ENCODE measurements around the gene THAP12. TPM values are rescaled to one million over a fixed set of nuclear protein-coding genes. Genes with fewer than 3 reads are reported as not detected.

THAP12 gene
- total and polyA plus RNA-seq, 2 donors (not counting 3 experiments of a cell fraction or from before 2014, with no cell fraction given): 12.2 to 36.7 TPM

GRCh38 chr11:76388408-76388807 lies 7.5 kb upstream of the THAP12 start:
- H3K27me3 ChIP-seq (ENCODE audit: control insufficient read depth in 2 of 2, insufficient read depth in 2 of 2, low read length in 2 of 2): no peaks in the 10 kb centered on the region
- no peak overlapping the region for H2AFZ ChIP-seq (ENCODE audit: low read depth, low read length)
- no peak overlapping the region for H3K27ac ChIP-seq (ENCODE audit: insufficient read depth, low read depth, low read length)
- dilution Hi-C loops (cut with MboI; ENCODE audit: extremely low pct_ligation_motif_present, low sequenced_read_pairs): no loop called here
- H3K4me3 ChIP-seq (replicated peaks in 1 of 3; ENCODE audit: insufficient read depth in 1 of 3, low read depth in 1 of 3, low read length in 3 of 3): no peak overlapping the region
- no peak overlapping the region for H3K4me2 ChIP-seq (ENCODE audit: insufficient read depth, low read length)
- no peak overlapping the region for H3K9ac ChIP-seq (replicated peaks; ENCODE audit: extremely low read depth, insufficient read depth, low read length)
- FAIRE-seq (no peak), DNase-seq (ENCODE audit: low read depth, low spot score) (no peak)
- H3K79me2 ChIP-seq (ENCODE audit: control insufficient read depth, insufficient read depth, low read length): no peaks in the 10 kb centered on the region
- H3K9me3 ChIP-seq (replicated peaks; ENCODE audit: control insufficient read depth, insufficient read depth, low read length): no peaks in the 10 kb centered on the region
- POLR2A ChIA-PET: no interaction called here
- H3K9me1 ChIP-seq (replicated peaks; ENCODE audit: control insufficient read depth, extremely low read depth, insufficient read depth, low read length): no peaks in the 10 kb centered on the region
- TF ChIP-seq POLR2AphosphoS5 (IDR thresholded peaks at IDR 0.05; ENCODE audit: insufficient read depth, low read depth, low read length) (no peak), EZH2 (IDR thresholded peaks at IDR 0.05; ENCODE audit: borderline replicate concordance, low read depth, low read length, severe bottlenecking) (no peak), GATA2 (IDR thresholded peaks at IDR 0.05; ENCODE audit: insufficient read depth, insufficient read length, low read depth, low read length) (no peak)
- TF ChIP-seq, protein P1, sequence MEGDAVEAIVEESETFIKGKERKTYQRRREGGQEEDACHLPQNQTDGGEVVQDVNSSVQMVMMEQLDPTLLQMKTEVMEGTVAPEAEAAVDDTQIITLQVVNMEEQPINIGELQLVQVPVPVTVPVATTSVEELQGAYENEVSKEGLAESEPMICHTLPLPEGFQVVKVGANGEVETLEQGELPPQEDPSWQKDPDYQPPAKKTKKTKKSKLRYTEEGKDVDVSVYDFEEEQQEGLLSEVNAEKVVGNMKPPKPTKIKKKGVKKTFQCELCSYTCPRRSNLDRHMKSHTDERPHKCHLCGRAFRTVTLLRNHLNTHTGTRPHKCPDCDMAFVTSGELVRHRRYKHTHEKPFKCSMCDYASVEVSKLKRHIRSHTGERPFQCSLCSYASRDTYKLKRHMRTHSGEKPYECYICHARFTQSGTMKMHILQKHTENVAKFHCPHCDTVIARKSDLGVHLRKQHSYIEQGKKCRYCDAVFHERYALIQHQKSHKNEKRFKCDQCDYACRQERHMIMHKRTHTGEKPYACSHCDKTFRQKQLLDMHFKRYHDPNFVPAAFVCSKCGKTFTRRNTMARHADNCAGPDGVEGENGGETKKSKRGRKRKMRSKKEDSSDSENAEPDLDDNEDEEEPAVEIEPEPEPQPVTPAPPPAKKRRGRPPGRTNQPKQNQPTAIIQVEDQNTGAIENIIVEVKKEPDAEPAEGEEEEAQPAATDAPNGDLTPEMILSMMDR (IDR thresholded peaks at IDR 0.05; ENCODE audit: extremely low read depth in 1 of 2, insufficient read depth in 1 of 2, low read depth in 1 of 2, low read length in 2 of 2): no peak
- TF ChIP-seq, protein P2, sequence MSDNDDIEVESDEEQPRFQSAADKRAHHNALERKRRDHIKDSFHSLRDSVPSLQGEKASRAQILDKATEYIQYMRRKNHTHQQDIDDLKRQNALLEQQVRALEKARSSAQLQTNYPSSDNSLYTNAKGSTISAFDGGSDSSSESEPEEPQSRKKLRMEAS (IDR thresholded peaks at IDR 0.05; ENCODE audit: insufficient read depth, insufficient read length): no peak
- H3K4me1 ChIP-seq (ENCODE audit: control insufficient read depth, extremely low read depth, insufficient read depth, low read length): no peaks in the 10 kb centered on the region
- no peaks in the 10 kb centered on the region for H4K20me1 ChIP-seq (replicated peaks; ENCODE audit: control insufficient read depth, extremely low read depth, insufficient read depth, low read length)
- CTCF ChIA-PET: interaction anchor here (1.0 kb wide), 1 partner anchor 58 kb away, joined by 3 read pairs; no protein-coding TSS in a partner anchor
- no peaks in the 10 kb centered on the region for H3K36me3 ChIP-seq (ENCODE audit: control insufficient read depth in 2 of 2, extremely low read depth in 1 of 2, insufficient read depth in 2 of 2, low read length in 2 of 2)
- no TSS peak for BruUV-seq (replicated peaks)
- intact Hi-C loops (cut with micrococcal nuclease): no loop called here

DNA sequence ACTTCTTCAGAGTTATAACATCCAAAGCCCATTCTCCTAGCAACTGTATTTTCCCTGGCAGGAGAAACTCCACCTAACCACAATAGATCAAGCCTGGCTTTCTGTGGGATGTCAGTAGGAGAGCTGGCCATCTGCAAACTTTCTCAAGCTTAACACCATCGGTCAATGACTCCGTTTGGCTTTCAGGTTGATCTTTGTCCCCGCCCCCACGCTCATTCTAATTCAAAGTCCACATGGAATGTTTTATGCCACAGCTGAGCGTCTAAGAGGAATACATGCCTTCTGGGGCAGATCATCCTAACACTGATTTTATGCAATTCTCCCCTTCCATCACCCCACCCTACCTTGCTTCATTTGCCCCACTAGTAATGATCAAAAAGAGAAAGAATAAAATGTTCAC lies 5.0 kb upstream of the THAP12 start:
- Histone ChIP-seq H3K36me3 (ENCODE audit: control insufficient read depth in 2 of 2, extremely low read depth in 1 of 2, insufficient read depth in 2 of 2, low read length in 2 of 2) (no peaks in the 10 kb centered on the region), H3K9me1 (replicated peaks; ENCODE audit: control insufficient read depth, extremely low read depth, insufficient read depth, low read length) (no peaks in the 10 kb centered on the region), H3K9me3 (replicated peaks; ENCODE audit: control insufficient read depth, insufficient read depth, low read length) (no peaks in the 10 kb centered on the region), H3K27me3 (ENCODE audit: control insufficient read depth in 2 of 2, insufficient read depth in 2 of 2, low read length in 2 of 2) (no peaks in the 10 kb centered on the region), H3K4me1 (ENCODE audit: control insufficient read depth, extremely low read depth, insufficient read depth, low read length) (peaks cover 9% of the 10 kb centered on the region), H3K4me2 (ENCODE audit: insufficient read depth, low read length) (no peak overlapping the region), H4K20me1 (replicated peaks; ENCODE audit: control insufficient read depth, extremely low read depth, insufficient read depth, low read length) (no peaks in the 10 kb centered on the region), H3K27ac (ENCODE audit: insufficient read depth, low read depth, low read length) (no peak overlapping the region), H3K79me2 (ENCODE audit: control insufficient read depth, insufficient read depth, low read length) (no peaks in the 10 kb centered on the region), H3K4me3 (replicated peaks in 1 of 3; ENCODE audit: insufficient read depth in 1 of 3, low read depth in 1 of 3, low read length in 3 of 3) (no peak overlapping the region), H3K9ac (replicated peaks; ENCODE audit: extremely low read depth, insufficient read depth, low read length) (no peak overlapping the region), H2AFZ (ENCODE audit: low read depth, low read length) (no peak overlapping the region)
- ChIA-PET POLR2A (no interaction called here), CTCF (no interaction called here)
- BruUV-seq (replicated peaks): no TSS peak
- no peak for DNase-seq (ENCODE audit: low read depth, low spot score)
- intact Hi-C loops (cut with micrococcal nuclease) (no loop called here), dilution Hi-C loops (cut with MboI; ENCODE audit: extremely low pct_ligation_motif_present, low sequenced_read_pairs) (no loop called here)
- no peak for FAIRE-seq
- TF ChIP-seq JUN (IDR thresholded peaks at IDR 0.05; ENCODE audit: borderline replicate concordance, insufficient read depth, insufficient read length, low read depth) (no peak), EZH2 (IDR thresholded peaks at IDR 0.05; ENCODE audit: borderline replicate concordance, low read depth, low read length, severe bottlenecking) (no peak), POLR2A (IDR thresholded peaks at IDR 0.05; ENCODE audit: low read depth, low read length) (no peak), FOS (IDR thresholded peaks at IDR 0.05; ENCODE audit: borderline replicate concordance, insufficient read depth, low read length) (no peak), GATA2 (IDR thresholded peaks at IDR 0.05; ENCODE audit: insufficient read depth, insufficient read length, low read depth, low read length) (no peak), POLR2AphosphoS5 (IDR thresholded peaks at IDR 0.05; ENCODE audit: insufficient read depth, low read depth, low read length) (no peak), MYC (IDR thresholded peaks at IDR 0.05; ENCODE audit: low read depth, low read length) (no peak)
- TF ChIP-seq, protein P1 (IDR thresholded peaks at IDR 0.05; ENCODE audit: extremely low read depth in 1 of 2, insufficient read depth in 1 of 2, low read depth in 1 of 2, low read length in 2 of 2): no peak

All from endothelial cell of umbilical vein (primary cell).